ENCODE data around the gene ZC3H13. TPM values are rescaled to one million over a fixed set of nuclear protein-coding genes. Genes with fewer than 3 reads are reported as not detected.

The ZC3H13 gene
- total and polyA plus RNA-seq, 3 donors from 2014 or later = 10.2 to 43.7 (median 36.8) TPM

DNA sequence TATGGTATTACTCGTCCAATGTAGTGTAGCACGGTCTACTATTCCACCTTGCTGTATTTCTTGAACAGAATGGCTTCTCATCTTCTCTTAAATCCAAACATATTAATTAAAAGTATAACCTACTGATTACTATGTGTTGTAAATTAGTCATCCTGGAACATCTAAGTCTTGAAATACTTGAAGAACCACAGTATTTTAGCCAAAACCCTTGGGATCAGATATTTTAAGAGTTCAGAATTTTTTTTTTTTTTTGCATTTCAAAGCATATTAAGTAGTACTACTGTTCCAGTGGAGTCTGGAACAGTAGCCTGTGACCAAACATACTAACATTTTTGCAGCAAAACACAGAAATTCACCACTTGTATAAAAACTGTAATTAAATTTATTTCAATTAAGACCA is 30.1 kb downstream of the ZC3H13 start:
- intact Hi-C loops (cut with DNase I; ENCODE audit: low total_unique reads) = no loop called here
- TF ChIP-seq, protein P1, sequence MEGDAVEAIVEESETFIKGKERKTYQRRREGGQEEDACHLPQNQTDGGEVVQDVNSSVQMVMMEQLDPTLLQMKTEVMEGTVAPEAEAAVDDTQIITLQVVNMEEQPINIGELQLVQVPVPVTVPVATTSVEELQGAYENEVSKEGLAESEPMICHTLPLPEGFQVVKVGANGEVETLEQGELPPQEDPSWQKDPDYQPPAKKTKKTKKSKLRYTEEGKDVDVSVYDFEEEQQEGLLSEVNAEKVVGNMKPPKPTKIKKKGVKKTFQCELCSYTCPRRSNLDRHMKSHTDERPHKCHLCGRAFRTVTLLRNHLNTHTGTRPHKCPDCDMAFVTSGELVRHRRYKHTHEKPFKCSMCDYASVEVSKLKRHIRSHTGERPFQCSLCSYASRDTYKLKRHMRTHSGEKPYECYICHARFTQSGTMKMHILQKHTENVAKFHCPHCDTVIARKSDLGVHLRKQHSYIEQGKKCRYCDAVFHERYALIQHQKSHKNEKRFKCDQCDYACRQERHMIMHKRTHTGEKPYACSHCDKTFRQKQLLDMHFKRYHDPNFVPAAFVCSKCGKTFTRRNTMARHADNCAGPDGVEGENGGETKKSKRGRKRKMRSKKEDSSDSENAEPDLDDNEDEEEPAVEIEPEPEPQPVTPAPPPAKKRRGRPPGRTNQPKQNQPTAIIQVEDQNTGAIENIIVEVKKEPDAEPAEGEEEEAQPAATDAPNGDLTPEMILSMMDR (IDR thresholded peaks at IDR 0.05) = no peak
- no peak for TF ChIP-seq POLR2A (IDR thresholded peaks at IDR 0.05)
- Histone ChIP-seq H3K4me3 (no peak overlapping the region), H3K36me3 (ENCODE audit: low read depth, missing control alignments) (no peaks in the 10 kb centered on the region), H3K27ac (no peak overlapping the region), H3K4me1 (no peaks in the 10 kb centered on the region), H3K27me3 (no peaks in the 10 kb centered on the region), H3K9me3 (no peaks in the 10 kb centered on the region)
- DNase-seq = no peak
- 80 to 86% methylated on average over 2 of the region's 2 CpGs for WGBS, 2 donors

DNA sequence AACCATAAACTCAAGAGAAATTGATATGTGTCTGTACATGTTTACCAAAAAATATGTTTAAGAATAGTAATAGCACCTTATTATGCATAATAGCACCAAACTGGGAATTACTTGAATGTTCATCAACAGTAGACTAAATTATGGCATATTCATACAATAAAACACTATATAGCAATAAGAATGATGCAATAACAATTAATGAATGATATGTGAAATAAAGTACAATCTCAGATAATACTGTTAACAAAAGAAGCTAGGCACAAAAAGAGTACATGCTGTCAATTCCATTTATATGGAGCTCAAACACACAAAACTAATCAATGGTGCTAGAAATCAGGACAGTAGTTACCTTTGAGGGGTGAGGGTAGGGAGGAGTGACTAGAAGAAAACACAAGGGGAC is 36.3 kb downstream of the ZC3H13 start:
- no peak overlapping the region for H3K4me3 ChIP-seq
- no peaks in the 10 kb centered on the region for H3K4me1 ChIP-seq
- no peaks in the 10 kb centered on the region for H3K27me3 ChIP-seq
- no peaks in the 10 kb centered on the region for H3K9me3 ChIP-seq
- no peak for DNase-seq
- H3K27ac ChIP-seq = no peak overlapping the region
- intact Hi-C loops (cut with DNase I; ENCODE audit: low total_unique reads) = no loop called here
- no peak for TF ChIP-seq POLR2A (IDR thresholded peaks at IDR 0.05)
- TF ChIP-seq, protein P1 (IDR thresholded peaks at IDR 0.05) = no peak
- H3K36me3 ChIP-seq (ENCODE audit: low read depth, missing control alignments) = no peaks in the 10 kb centered on the region

DNA sequence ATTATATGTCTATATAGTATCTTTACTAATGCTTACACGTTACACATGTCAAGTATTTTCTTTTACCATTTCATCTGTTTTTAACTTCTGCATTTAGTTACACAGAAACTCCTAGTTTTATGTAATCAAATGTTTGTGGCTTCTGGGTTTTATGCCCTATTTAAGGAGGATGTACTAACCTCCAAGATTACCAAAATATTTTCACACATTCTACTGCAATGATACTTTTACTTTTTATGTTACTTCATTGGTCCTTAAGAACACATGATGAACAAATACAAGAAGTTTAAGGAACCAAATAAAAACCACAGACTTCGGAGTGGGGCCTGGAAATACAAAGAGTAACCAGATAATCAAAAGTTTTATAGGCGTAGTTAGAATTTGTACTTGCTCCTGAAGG is 37.2 kb downstream of the ZC3H13 start:
- no peaks in the 10 kb centered on the region for H3K36me3 ChIP-seq (ENCODE audit: low read depth, missing control alignments)
- 90 to 91% methylated on average over 3 of the region's 3 CpGs for WGBS, 2 donors
- TF ChIP-seq, protein P1 (IDR thresholded peaks at IDR 0.05) = no peak
- TF ChIP-seq POLR2A (IDR thresholded peaks at IDR 0.05) = no peak
- H3K27me3 ChIP-seq = no peaks in the 10 kb centered on the region
- no peaks in the 10 kb centered on the region for H3K9me3 ChIP-seq
- no peaks in the 10 kb centered on the region for H3K4me1 ChIP-seq
- no peak overlapping the region for H3K27ac ChIP-seq
- no peak for DNase-seq
- intact Hi-C loops (cut with DNase I; ENCODE audit: low total_unique reads) = no loop called here
- no peak overlapping the region for H3K4me3 ChIP-seq

DNA sequence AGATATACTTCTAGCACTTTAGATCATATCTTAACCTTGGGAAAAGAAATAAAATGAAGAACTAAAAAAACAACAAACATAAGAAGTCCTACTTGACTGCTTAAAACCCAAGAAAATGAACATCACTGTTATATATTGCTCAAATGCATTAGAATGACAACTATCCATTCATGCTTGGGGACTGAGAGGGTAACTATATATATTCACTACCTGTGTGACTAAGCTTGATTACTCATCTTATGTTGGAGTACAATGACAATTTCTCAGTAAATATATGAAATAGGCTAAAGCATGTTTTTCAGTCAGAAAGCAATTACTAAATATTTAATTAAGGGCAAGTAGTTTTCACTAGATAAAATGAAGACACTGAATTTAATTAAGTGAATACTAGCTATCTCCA is 40.1 kb downstream of the ZC3H13 start:
- H3K36me3 ChIP-seq (ENCODE audit: low read depth, missing control alignments) = no peaks in the 10 kb centered on the region
- H3K27ac ChIP-seq = no peak overlapping the region
- intact Hi-C loops (cut with DNase I; ENCODE audit: low total_unique reads) = no loop called here
- no peak overlapping the region for H3K4me3 ChIP-seq
- H3K9me3 ChIP-seq = no peaks in the 10 kb centered on the region
- TF ChIP-seq, protein P1 (IDR thresholded peaks at IDR 0.05) = no peak
- no peak for TF ChIP-seq POLR2A (IDR thresholded peaks at IDR 0.05)
- no peaks in the 10 kb centered on the region for H3K27me3 ChIP-seq
- no peak for DNase-seq
- H3K4me1 ChIP-seq = no peaks in the 10 kb centered on the region

DNA sequence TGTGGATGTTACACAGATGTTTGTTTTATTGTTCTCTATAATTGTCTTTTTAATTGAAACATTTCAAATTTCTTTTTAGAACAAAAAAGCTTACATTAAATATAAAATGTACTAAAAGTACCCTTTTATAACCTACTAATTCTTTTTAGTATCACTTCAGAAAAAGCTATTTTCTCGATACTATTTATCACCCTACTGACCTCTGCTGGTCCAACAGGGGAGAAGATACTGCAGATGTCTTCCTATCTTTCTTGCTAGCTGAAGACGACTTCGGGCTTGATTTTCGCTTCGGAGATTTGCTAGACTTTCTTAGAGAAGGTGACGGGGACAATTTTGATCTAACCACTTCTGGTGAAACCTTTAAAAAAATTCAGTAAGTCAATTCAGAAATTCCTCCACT is 42.4 kb downstream of the ZC3H13 start:
- no peak for TF ChIP-seq POLR2A (IDR thresholded peaks at IDR 0.05)
- TF ChIP-seq, protein P1 (IDR thresholded peaks at IDR 0.05) = peak in 1 of 3 experiments; percentile 25
- 66 to 72% methylated on average over 6 of the region's 6 CpGs for WGBS, 2 donors
- H3K4me1 ChIP-seq = no peaks in the 10 kb centered on the region
- peak; percentile 30 for DNase-seq
- no peaks in the 10 kb centered on the region for H3K27me3 ChIP-seq
- no peak overlapping the region for H3K4me3 ChIP-seq
- intact Hi-C loops (cut with DNase I; ENCODE audit: low total_unique reads) = no loop called here
- no peaks in the 10 kb centered on the region for H3K36me3 ChIP-seq (ENCODE audit: low read depth, missing control alignments)
- no peak overlapping the region for H3K27ac ChIP-seq
- no peaks in the 10 kb centered on the region for H3K9me3 ChIP-seq
